Stimulated activated naive CD8-positive, alpha-beta T cell treated with anti-CD3 and anti-CD28 coated beads, Interleukin-15, Interleukin-2, amounts not matched to agents 100 U/mL and 50 U/mL, for 24 hours (primary cell): ENCODE measurements around the gene IVNS1ABP.
"Not testable (repeated sequence)": the region's sequence is repeated elsewhere in the genome, so short reads cannot be mapped to it uniquely, and the experiment has no call there.

Experiments
- ATAC-seq: fragments of 150-1000 bp; cut with Tn5 transposase; one replicate; pipeline ENCODE4 v1.10.0; 2021
- DNase-seq: peaks from one replicate; pipeline ENCODE4 v3.0.0; 2021

Gene IVNS1ABP

DNA sequence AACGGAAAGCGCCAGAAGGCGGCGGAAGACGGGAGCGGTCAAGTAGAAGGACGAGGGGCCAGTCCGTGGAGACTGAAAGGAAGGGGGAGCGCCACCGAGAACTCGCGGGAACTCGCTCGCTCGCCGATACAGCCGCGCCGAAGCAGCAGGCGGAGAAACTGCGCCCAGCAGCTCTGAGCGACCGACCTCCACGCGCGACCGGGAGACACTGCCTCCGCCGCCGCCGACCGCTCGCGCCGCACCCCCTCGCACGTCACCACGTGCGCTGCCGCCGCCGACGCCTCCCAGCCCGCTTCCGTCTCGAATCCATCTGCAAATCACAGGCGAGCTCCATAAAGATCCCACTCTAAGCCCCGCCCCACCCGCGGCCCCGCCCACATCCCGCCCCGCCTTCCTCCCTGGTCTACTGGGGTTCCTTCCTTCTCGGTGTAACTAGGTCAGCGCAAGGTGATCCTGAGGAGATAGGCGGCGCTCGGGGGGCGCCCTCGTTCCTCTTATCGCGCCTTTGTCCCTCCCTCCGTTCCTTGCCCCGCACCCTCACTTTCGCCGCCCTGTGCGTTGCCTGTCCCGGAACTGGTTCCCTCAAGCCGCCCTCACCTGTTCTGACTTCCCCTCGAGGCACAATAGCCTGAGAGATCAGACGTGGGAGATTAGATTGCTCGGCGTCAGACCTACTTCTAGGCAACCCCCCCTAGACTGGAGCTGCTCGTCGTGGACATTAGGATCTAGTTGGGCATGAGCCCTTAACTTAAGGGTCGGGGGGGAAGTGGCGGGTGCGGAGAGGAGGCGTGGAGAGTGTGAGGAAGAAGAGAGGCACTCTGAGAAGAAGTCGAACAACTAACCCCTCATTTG lies at the start of gene IVNS1ABP:
Gene IVNS1ABP (minus strand): TSS at position 210 of the 852 bp plus-strand sequence. CDS start 7,750 bp downstream, outside the sequence.
- ATAC-seq: peak; percentile 85
- peak; percentile 96 for DNase-seq

DNA sequence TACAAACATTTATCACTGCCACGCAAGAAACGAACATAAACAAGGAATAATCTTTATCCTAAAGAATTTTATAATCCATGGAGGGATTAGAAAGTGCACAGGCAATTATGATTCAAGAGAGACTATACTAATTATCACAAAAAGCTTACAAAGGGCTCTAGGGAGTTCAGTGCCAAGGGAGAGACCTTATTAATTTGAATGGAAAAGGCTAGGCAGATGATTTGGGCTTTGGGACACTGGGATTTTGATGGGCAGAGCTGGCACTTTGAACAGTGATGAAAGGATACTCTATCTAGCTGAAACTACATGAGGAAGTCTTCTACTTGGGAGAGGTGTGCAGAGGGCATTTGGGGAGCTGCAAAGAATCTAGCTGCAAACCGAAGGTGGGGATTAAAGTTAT lies 48.9 kb upstream of the IVNS1ABP start:
- no peak for DNase-seq
- no peak for ATAC-seq

DNA sequence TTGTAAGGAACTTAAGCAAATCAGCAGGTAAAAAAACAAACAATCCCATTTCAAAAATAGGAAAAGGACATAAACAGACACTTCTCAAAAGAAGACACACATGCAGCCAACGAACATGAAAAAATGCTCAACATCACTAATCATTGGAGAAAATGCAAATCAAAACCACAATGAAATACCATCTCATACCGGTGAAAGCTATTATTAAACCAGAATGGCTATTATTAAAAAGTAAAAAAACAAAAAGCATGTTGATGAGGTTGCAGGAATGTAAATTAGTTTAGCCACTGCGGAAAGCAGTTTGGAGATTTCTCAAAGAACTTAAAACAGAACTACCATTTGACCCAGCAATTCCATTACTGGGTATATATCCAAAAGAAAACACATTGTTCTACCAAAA lies 47.5 kb upstream of the IVNS1ABP start:
- DNase-seq, ATAC-seq: not testable (repeated sequence)

DNA sequence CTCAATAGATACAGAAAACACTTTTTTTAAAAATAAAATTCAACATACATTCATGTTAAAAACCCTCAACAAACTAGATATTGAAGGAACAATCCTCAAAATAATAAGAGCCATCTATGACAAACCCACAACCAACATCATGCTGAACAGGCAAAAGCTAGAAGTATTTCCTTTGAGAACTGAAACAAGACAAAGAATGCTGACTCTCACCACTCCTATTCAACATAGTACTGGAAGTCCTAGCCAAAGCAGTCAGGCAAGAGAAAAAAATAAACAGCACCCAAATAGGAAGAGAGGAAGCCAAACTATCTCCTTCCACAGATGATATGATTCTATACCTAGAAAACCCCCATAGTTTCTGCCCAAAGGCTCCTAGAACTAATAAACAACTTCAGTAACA lies 46.2 kb upstream of the IVNS1ABP start:
- DNase-seq (no peak), ATAC-seq (no peak)

DNA sequence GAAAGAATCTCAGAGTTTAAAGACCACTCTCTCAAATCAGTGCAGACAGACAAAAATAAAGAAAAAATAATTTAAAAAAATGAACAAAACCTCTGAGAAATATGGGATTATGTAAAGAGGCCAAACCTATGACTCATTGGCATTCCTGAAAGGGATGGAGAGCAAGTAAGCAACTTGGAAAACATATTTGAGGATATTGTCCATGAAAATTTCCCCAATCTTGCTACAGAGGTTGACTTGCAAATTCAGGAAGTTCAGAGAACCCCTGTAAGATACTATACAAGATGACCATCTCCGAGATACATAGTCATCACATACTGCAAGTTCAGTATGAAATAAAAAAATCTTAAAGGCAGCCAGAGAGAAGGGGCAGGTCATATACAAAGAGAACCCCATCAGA lies 43.7 kb upstream of the IVNS1ABP start:
- DNase-seq (no peak), ATAC-seq (no peak)

DNA sequence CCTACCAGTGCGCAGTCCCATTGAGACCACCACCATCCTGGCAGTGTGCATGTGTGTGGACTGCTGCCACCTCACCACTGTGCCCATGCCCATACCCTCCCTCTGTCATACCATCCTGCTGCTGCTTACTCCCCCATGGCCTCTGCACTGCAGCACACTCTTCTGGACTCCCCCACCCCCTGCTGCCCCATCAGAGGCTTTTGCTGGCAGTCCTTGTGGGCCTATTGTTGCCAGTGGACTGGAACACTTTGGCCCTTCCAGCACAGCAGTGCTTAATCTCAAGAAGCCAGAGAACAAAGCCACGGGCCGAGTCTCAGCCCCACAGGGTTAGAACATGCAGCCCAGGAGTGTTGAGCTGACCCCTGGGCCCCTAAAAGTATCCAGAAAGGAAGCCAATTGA lies 41.9 kb upstream of the IVNS1ABP start:
- ATAC-seq: no peak

DNA sequence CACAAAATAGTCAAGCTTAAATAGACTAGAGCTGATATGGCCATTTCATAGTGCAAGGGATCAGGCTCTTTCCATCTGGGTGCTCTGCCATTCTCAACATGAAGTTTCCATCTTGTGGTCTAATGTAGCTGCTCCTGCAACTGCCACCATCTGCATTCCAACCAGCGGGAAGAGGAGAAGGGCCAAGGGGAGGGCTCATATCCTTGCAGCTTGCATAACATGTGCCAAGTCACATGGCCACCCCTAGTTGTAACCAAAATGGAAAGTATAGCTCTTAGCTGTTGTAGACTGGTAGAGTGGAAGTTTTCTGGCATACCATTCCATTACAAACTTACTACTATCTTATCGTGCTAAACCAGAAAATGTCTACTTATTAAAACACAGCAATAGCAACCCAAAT lies 38.9 kb upstream of the IVNS1ABP start:
- no peak for ATAC-seq

More for the DNA sequence above, 41.9 kb upstream of the IVNS1ABP start:
- no peak for DNase-seq

DNA sequence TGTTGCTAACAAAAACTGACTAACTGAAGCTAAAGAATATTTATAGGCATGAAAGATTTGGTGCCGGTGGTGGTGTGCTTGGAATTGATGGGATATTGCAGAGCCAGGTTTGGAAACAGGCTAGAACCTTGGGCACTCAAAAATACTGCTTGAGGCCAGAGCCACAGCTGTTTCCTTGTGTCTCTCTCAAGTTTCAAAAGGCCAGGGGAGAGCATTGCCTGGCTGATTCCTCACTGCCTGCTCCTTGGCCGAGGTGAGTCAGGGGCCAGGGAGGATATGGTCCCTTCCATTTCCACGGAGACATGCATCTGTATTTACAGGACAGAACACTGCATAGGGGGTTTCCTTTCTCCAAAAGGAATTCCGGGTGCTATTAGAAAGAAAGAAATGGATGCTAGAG lies 36.1 kb upstream of the IVNS1ABP start:
- DNase-seq: no peak

More for the DNA sequence above, 38.9 kb upstream of the IVNS1ABP start:
- no peak for DNase-seq

DNA sequence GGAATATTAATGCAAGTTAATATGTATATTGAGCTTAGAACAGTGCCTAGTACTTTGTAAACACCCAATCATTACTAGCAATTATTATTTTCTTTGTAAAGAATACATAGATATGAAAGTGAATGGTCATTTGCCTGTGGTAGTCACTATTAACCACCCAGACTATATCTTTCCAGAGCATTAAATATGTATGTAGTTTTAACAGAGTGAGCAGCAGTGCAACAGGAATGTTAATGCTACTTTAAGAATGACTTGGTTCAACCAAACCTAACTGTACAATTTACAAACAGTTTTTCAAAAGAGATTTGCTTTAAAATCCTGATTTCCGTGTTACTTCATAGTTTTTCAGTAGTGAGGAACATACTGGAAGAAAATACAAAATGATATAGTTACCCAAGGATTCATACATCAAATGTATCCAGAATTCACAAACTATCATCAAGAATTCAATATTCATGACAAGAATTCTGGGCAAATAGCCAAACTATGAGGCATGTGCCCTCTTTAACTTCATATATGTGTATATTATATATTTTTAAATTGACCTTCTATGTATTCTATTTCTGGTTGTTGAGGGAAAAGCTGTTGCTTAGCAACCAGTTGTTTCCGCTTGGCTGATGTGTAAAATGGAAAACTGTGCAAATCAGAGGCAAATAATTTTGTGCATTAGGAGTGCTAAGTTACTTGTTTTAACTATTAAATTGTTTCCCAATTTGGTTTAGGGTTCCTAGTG lies 34.9 kb upstream of the IVNS1ABP start:
- ATAC-seq: no peak
- no peak for DNase-seq

More for the DNA sequence above, 36.1 kb upstream of the IVNS1ABP start:
- ATAC-seq: no peak

DNA sequence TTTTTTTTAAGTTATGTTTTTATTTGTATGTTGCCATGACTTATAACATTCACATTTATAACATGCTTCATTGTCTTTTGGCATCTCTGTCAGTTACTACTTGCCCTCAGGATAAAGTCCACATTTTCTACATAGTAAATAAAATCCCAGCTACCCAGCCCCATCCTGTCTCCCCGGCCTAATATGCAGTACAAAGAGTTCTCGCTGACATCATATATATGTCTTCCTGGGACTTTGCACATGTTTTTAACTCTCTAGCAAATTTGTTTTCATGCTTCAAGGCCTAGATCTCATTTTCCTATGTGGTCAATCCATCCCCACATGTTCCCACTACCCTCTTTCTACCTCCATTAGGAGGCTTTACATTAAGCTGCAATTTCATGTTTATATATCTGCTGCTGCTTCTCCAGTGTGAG lies 33.0 kb upstream of the IVNS1ABP start:
- ATAC-seq: no peak
- DNase-seq: no peak

DNA sequence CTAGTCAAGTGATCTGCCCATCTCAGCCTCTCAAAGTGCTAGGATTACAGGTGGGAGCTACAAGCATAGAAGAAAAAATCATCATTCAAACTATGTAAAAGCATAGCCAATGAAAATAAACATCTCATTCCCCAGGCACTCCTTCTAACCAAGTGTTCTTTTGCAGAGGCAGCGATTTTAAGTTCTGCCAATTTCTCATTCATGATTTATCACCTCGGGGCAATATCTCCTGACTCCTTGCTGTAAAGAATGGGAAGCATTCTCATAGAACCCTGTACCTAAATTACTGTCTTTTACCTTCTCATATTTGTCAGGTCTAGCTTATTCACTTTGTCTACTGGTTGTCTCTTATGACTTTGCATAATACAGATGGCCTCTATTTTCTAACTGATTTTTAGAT lies 32.5 kb upstream of the IVNS1ABP start:
- DNase-seq: no peak
- no peak for ATAC-seq

DNA sequence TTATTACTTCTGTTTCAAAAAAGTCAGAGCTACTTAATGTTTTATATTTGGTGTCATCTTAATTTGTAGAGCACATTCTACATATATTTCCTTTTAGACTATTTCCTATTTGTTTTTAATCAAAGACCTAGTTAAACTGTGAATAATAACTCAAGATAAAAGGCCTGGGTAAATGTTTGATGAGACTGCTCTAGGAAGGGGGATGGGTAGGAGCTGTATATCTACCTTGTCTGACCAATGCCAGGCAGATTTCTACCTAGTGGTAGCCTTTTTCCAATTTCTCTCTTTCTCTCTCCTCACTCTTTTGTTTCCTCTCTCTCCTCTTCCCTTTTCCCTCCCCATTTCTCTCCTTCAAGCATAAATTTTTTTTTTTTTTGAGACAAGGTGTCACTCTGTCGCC lies 31.9 kb upstream of the IVNS1ABP start:
- no peak for DNase-seq
- no peak for ATAC-seq

DNA sequence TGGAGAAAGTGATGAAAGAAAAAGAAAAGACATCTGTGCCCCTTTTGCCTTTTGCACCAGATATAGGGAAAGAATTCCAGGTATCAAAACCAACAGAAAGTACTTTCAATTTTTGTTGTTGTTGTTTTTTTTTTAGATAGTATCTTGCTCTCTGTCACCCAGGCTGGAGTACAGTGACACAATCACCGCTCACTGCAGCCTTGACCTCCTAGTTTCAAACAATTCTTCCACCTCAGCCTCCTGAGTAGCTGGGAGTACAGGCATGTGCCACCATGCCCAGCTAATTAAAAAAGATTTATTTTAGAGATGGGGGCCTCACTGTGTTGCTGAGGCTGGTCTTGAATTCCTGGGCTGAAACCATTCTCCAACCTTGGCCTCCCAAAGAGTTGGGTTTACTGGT lies 31.3 kb upstream of the IVNS1ABP start:
- ATAC-seq: no peak
- no peak for DNase-seq

DNA sequence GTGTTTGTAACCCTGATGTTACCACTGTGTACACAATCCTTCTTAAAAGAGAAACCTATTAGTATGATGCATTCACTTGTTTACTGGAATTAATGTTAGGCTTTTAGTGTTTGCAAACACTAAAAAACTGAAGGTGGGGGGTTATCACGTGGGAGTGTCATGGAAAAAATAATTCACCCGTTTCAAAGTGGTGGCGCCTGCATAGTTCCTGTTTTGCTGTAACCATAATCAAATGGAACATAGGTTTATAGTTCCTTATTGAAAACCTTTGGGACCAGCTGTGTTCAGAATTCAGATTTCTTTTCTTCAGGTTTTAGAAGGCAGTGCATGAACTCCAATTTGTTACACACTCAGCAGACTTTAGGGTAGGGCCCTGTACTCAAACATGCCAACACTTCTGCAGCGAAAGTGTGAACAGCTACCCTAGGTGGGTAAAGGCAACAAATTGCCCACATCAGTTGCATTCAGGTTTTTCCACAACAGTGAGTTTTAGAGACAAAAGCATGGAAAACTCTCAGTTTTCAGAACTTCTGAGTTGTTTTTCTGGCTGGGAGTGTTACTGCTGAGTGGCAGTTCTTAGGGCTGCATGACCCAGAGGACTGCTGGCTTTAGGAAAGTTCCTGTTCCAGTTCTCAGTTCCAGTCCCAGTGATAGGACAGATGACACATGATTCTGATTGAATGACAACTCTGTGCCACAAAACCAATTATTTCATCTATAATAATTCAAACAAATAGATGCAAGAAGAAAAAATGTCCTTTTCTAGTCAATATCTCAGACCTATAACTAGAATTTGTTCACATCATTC lies 29.1 kb upstream of the IVNS1ABP start:
- DNase-seq (no peak), ATAC-seq (no peak)

DNA sequence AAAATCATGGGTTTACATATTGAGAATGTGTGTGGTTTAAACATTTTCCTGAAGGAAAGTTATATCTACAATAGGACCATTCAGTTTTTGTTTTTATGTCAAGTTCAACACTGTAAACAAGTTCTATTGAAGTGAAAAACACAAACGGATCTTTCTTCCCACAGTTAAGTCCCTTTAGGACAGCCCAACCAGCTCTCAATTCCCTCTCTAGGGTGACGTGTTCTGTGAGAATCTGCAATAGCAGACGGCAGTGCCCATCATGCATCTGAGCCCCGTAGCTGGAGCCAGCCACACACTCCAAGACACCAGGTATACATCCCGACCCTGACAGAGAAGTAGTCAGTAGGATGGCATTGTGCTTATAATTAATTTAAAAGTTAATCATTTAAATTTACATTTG lies 26.3 kb upstream of the IVNS1ABP start:
- ATAC-seq (no peak), DNase-seq (no peak)

DNA sequence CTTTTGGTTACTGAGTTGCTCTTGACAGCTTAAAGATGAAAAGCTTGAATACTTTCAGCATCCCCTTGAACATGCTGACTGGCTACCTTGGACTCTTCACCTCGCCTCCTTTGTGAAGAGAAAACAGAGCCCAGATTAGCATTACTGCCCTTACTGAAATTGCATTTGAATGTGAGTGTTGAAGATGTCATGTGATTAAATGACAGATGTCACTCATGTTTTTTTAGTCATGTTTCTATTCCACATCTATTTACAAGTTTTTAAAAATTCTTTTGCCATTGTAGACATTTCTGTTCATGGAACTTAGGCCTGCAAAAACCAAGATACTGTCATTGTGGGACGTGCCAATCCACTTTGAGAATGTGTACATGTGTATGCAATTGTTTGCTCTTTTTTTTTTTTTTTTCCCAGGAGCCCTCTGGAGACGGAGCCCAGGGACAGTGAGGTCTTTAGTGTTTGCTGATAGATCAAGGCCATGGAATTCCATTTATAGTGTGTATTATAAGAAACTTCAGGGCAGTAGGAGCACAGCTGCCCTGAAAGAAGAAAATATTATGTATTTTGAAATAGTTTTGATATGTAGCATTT lies 25.7 kb upstream of the IVNS1ABP start:
- no peak for DNase-seq
- no peak for ATAC-seq

DNA sequence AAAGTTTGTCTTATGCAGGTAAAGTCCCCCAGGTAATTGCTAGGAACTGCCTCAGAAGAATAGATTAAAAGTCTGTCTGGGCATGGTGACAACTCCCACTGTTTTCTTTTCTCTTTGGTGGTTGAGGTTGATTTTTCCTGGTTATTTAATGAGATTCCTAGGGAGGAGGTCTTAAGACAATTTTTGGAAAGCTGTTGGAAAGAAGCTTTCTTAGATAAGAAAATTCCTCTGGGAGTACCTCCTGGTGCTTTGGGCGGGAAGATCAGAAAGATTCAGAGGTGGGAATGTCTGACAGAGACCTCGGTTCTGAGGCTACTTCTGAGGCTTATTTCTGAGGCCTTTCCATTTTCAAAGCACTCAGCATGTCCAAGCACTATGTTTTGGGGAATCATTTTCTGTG lies 25.0 kb upstream of the IVNS1ABP start:
- DNase-seq: no peak

DNA sequence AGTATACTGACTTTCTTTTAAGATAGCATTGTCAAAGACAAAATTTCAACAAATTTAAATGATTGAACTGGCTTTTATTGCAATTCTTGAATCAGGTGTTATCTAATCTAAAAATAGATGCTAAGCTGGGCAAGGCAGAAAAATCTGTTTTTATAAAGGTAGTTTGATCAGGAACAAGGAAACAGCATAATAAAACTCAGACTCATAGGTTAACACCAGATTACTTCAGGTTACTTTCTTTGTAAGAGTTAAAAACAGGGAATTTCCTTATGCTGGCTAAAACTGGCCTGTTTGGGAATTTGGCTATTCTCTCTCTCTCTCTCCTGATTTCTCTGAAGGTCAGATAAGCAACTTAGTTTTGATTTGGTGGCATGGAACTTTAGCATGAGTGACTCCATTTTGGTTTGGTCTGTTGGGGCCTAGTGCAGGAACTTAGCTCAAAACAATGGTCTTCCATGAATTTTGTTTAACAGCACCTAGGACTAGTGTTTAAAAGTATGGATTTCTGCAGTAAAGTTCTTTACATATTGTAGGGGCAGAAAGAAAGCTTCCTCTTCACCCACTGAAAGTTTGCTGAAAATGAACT lies 24.2 kb upstream of the IVNS1ABP start:
- DNase-seq (no peak), ATAC-seq (no peak)

More for the DNA sequence above, 25.0 kb upstream of the IVNS1ABP start:
- ATAC-seq: no peak

DNA sequence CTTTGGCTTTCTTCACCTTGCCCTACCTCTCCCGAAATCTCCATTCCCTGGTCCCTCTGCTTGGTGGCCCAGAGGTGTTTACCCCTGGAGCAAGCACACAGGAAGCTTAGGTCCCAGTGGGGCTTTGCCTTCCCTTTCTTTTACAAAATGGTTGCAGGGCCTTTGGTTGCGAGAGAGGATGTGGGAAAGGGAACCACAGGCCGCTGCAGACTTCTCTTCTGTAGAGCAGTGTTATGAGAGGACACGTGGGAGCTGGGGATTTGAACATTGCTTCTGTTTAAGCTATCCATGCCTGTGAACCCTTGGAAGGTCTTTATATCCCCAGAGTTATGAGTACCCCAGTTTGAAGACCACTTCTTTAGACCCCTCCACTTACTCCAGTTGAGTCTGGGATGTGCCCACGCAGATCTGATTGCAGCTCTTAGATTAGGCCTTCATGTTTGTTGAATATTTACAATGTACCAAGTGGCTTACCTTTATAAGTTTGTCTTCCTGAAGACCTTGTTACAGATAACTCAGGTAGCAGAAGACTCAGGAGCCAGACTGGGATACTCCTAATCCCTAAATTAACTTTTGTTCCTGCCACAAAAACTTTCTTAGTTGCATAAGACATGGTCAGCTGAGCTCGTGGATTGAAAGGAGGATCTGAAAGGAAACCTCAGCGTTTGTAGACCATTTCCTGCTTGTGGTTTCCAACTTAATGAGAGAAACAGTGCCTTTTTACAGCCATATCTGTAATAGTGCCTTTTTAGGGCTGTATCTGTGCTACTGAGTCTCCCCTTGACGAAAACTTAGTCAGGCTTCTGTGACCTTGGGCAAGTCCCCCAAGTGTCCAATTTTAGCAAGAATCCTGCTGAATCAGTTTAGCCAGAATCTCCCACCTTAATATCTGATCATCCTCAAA lies 21.9 kb upstream of the IVNS1ABP start:
- peak; percentile 31 for DNase-seq
- peak; percentile 74 for ATAC-seq

DNA sequence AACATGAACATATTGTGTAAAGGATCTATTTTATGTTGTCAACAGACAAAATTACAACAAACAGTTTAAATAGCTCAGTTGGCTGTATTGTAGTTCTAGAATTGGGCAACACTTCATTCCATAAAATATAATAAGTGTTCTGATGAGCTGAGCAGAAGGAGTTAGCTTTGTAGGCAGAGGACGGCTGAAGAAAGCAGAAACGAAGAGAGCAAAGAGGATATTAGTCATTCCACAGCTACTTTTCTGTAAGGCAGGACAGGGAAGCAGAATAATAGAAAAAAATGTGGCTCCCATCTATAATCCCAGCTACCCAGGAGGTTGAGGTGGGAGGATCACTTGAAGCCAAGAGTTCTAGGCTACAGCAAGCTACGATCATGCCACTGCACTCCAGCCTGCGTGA lies 20.2 kb upstream of the IVNS1ABP start:
- DNase-seq: no peak
- ATAC-seq: no peak

DNA sequence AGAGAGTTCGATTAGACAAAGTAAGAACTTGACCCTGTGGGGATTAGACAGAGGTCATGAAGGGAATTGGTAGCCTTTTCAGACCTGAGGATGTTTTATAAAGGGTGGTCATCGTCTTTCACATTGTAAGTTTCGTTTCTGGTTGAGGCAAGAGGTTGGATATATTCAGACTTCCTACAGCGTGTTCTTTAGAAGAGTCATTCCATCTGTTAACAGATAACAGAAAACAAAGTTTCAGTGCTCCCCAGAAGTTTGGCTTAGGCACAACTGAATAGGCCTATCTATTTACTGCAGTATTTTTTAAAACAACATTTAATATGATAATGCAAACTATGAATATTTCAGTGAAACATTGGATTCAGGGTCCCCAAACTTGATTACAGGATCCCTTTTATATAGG lies 17.1 kb upstream of the IVNS1ABP start:
- ATAC-seq: no peak
- DNase-seq: no peak
